HG03378 (cell line): ENCODE measurements around the gene IL25.
"Not testable (repeated sequence)": the region's sequence is repeated elsewhere in the genome, so short reads cannot be mapped to it uniquely, and the experiment has no call there.

Source experiments
- ATAC-seq: cut with Tn5 transposase; IDR thresholded peaks from one replicate; pipeline ENCODE4 v1.9.1; 2021; ENCODE audit warnings: mild to moderate bottlenecking, moderate library complexity; ENCODE audit not compliant: unreplicated experiment

The IL25 gene

DNA sequence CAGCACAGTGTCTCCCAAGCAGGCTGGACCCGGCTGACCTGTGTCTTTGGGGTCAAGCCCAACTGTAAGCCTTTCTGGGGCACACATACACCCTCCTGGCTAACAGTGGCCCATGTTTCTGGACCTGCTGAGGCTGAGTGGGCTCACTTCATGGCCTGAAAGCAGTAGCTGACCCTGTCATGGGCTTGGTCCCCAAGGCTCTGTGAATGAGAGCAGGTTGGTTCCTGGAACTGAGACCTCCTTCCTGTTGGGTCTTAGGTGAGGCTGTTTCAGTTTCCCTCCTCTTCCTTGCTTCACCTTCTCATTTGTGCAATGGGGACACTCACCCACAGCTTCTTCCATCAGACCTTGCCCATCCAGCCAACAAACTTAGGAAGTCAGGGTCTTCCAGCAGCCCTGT is 744 bp upstream of the IL25 start:
- ATAC-seq: no peak

DNA sequence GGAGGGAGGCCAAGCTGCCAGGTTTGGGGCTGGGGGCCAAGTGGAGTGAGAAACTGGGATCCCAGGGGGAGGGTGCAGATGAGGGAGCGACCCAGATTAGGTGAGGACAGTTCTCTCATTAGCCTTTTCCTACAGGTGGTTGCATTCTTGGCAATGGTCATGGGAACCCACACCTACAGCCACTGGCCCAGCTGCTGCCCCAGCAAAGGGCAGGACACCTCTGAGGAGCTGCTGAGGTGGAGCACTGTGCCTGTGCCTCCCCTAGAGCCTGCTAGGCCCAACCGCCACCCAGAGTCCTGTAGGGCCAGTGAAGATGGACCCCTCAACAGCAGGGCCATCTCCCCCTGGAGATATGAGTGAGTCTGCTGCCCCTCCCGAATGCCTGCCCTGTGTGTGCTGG is 432 bp downstream of the IL25 start:
- no peak for ATAC-seq

DNA sequence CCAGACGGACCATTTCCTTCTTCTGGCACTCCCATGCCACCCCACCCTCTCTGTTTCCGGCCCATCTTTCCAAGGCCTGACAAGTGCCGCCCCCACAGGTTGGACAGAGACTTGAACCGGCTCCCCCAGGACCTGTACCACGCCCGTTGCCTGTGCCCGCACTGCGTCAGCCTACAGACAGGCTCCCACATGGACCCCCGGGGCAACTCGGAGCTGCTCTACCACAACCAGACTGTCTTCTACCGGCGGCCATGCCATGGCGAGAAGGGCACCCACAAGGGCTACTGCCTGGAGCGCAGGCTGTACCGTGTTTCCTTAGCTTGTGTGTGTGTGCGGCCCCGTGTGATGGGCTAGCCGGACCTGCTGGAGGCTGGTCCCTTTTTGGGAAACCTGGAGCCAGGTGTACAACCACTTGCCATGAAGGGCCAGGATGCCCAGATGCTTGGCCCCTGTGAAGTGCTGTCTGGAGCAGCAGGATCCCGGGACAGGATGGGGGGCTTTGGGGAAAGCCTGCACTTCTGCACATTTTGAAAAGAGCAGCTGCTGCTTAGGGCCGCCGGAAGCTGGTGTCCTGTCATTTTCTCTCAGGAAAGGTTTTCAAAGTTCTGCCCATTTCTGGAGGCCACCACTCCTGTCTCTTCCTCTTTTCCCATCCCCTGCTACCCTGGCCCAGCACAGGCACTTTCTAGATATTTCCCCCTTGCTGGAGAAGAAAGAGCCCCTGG is 3.1 kb downstream of the IL25 start:
- no peak for ATAC-seq

DNA sequence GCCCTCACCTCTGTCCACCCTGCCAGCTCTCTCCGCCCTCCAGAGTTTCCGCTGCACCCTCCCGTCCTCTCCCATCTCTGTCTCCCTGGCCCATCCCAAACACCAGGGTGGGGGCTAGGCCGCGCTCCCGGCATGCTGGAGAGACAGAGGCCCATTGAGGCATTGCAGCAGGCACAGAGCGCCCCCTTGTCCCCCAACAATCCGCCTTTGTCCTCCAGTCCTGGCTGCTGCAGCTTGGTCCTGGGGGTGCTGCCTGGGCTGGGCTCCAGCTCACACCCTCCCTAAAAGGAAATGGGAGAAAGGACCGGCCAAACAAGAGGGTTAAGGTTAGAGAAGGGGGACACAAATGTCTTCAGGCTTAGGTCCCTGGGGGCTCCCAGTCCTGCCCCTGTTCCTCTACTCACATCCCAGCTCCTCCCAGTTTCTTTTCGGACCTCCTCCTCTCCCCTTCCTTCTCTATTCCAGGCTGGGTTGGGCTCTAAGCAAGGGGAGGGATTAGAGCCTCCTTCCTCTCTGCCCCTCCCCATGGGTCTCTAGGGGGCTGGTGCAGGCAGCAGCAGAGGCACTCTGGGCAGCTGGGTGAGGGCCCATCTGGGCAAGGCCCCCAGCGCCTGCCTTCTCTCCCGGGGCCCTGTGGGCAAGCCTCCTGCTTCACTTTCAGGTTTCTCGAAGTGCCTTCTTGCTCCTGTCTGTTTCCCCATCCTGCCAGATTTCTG is 4.0 kb downstream of the IL25 start, which contains the start of gene CMTM5:
TSS of gene CMTM5 (plus strand) at position 565 of the 716 bp plus-strand sequence. CDS start 206 bp downstream, outside the sequence.
- no peak for ATAC-seq

DNA sequence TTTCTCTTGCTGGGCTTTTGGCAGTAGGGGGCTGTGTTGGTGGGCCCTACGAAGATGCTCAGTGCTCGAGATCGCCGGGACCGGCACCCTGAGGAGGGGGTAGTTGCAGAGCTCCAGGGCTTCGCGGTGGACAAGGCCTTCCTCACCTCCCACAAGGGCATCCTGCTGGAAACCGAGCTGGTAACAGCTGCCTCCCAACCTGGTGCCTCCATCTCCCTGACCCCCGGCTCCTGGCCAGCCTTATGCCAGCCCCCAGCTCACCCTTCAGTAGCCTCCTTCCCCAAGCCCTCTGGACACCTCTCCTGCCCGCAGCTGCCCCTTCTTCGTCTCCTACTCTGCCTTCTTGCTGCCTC is 4.6 kb downstream of the IL25 start:
- ATAC-seq: no peak

DNA sequence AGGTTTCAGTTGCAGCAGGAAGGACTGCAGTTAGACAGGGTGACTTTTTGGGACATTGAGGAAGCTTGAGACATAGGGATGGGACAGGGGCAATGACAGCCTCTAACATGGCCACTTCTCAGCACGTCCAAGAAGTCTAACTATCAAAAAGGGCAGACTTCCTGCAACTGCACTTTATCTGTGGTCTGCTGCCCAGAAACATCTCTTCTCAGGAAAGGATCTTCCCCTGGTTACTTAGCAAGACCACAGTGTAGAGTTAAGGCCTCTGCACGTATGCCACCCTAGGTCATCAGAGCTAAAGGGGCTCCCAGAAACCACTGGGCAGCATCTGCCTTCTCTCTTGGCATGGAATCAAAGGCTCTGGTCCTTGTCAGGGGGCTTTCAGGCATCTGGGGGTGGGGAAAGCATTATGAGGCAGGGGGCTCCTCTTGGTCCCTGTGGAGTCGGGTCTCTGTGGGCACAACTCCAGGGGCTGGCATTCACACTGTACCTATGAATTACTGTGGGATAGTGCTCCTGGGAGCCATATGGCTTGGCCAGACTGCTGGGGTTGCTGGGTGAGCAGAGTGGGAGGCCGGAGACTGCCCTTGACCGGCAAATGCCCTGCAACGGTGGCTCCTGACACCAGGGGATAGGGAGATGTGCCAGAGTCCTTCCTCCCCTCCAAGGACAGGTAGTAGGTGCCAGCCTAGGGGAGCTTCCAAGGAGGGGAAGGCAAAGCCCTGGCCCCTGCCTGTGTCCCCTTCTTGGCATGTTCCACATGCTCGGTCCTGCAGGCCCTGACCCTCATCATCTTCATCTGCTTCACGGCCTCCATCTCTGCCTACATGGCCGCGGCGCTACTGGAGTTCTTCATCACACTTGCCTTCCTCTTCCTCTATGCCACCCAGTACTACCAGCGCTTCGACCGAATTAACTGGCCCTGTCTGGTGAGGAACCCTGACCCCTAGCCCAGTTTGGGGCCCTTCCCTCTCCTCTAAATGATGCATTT is 5.3 kb downstream of the IL25 start:
- no peak for ATAC-seq

DNA sequence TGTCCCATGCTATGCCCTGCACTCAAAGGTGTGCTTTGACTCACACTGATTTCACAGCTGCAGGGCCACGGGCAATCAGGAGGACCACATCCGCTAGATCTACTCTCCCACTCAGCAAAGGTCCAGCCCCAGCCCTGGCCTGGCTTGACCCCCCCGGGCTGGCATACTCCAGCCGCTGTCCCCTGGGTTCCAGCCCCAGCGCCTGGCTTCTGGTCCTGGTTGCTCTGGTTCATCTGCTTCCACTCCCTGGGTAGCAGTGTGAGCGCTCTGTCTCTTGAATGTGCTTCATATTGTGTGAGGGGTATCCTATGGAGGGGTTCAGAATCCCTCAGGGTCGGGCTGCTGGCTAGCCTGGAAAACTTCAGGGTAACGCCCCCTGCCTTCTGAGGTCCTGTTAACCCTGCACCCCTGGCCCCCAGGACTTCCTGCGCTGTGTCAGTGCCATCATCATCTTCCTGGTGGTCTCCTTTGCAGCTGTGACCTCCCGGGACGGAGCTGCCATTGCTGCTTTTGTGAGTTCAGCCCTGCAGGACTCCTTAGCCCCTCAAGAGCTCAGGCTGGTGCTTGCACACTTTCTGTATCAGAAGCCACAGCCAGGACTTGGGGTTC is 6.1 kb downstream of the IL25 start:
- no peak for ATAC-seq

DNA sequence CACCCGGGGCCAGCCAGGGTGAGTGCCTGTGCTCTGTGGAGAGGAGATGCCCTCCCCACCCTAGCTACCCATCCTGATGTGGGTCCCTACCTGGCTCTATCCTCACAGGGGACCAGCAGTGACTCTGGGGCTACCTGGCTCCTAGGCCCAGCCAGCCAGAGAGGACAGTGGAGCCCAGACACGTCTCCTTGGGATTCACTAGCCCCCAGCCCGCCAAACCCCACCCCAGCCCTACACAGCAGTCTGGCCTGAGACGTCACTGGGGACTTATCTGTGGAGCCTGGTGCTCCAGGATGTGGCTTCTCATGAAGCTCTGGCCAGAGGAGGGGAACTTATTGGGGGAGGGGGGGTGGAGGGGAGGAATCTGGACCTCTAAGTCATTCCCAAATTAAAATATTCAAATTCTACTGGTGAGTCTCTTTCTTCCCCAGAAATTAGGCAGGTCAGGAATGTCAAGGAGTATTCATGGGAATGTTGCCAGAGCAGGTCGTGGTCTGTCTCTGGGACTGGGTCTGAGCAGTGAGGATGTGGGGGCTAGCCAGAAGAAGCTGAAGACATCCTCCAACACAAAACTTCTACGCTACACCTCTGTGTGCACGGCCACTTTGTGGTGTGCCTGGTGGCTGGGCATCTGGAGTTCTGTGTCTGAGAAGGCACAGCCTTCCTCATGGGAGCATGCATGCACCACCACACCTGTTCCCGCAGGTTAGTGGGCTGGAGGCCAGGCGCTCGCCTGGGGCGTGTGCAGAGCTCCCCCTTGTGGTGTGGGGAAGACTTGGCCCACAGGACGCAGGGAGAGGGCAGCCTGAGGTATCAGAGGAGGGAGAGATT is 7.0 kb downstream of the IL25 start:
- no peak for ATAC-seq

DNA sequence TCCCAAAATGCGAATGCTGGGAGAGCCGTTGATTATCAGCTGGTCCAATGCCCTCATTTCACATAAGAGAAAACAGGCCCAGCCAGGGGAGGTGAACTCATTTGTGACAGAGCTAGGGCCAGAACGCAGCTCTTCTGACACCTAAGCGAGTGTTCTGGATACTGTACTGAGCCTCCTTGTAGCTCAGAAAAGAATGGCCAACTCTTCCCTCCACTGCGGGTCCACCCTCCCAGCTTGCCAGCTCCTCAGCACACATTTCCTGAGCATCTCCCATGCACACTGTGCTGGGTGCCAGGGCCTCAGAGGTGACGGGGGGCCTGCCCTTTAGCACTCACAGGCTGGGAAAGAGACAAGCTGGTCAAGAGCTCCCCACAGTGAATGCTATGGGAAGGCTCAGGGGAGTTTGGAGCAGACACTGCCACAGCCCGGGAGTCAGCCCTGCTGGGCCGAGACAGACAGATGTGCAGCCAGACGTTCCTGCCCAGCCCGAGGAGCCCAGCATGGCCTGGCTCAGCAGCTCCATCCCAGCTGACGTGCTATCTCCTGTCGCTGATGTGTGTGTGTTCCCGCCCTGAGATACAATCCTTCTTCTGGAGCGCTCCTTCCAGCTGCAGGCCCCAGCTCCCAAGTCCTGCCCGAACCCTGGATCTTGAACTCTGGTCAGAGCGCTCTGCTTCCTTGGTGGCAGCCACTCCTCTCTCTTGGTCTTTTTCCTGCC is 7.7 kb downstream of the IL25 start:
- no peak for ATAC-seq

DNA sequence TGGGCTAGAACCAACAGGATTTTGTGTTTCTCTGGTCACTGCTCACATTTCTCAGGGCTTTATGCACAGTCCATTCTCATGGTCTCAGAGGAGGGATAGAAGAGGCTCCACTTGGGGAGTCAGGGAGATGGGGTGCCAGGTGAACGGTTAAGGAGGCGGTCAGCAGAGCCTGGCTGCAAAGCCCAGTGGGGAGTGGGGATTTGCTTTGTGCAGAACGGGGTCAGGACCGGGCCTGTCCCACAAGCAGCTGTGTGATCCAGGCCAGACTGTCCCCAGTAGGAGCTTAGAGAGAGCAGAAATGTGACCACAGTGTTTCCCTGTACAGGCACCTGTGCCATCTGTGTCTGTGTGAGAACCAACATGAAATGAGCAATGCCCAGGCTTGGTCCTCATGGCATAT is 8.4 kb downstream of the IL25 start:
- no peak for ATAC-seq

DNA sequence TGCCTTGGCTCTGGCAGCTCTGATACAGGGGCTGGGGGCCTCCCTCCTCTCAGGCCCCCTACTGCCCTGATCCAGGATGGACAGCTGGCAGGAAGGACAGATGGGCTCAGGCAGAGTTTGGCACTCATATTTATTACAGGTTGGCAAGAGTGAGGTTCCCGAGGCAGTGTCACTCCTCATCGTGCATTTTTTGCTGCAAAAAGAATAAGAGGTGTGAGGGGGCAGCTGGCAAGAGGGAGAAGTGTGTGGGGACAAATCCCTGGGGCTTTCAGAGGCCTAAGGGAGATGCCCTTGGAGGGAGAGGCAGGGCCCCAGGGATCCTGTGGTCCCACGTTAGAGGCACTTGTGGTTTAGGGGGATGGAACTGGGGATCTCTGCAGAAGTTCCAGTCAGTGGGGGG is 9.3 kb downstream of the IL25 start:
- ATAC-seq: no peak

DNA sequence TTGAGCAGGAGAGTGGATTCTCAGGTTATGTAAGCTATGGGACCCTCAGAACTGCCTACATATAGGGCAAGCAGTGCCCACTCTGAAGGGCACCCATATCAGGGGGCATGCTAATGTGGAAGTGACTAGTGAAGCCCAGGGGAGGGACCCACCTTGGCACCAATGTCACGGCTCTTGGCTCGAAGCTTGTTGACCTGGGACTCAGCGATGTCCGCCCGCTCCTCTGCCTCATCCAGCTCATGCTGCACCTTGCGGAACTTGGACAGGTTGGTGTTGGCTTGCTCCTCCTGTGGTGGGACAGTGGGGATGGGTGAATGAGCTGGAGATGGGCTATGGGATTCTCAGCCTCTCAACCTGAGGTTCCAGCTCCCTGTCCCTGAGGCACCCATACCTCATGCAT is 9.7 kb downstream of the IL25 start:
- ATAC-seq: no peak

DNA sequence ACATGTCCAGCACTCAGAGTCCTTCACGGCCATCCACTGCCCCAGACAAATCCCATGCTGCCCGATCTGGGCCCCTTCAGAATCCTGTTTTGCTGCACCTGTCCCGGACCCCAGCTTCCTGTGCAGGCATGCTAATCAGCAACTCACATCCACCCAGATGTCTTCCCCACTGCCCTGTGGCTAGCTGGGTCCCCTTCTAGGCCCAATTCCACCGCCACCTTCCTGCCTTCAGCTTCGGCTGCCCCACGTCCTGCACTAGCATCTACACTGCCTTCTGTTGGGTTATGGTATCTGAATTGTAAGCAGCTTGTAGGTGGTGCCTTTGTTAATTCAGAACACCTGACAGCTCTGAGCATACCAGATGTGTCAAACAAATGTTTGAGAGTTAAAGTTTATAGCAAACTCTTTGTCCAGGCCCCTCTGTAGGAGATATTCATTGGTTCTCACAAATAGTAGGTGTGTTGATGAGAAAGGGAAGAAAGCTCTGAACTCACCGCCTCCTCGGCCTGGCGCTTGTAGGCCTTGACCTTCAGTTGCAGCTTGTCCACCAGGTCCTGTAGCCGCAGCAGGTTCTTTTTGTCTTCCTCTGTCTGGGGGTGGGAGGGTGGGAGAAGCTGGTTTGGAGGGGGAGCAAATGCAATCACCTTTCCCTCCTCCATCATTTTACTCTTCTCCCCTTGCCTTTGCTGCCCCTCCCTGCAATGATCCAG is 10.3 kb downstream of the IL25 start:
- no peak for ATAC-seq

DNA sequence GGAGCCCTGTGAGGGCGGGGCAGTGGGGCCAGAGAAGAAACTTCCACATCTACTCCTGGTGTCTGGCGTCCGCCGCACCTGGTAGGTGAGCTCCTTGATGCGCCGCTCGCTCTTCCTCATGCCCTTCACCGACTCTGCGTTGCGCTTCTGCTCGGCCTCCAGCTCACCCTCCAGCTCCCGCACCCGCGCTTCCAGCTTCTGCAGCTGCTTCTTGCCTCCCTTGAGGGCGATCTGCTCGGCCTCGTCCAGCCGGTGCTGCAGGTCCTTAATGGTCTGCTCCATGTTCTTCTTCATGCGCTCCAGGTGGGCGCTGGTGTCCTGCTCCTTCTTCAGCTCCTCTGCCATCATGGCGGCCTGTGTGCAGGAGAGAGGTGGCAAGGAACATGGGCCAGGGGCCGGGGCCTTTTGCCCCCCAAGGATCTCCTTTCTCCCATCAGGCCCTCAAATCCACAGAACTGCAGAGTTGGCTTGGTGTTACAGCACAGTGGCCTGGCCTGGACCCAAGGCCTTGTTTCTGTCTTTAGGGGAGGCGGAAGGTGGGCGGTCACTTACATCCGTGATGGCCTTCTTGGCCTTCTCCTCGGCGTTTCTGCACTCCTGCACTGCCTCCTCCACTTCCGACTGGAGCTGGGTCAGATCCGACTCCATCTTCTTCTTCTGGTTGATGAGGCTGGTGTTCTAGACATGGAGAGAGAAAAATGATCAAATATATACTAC is 11.9 kb downstream of the IL25 start:
- ATAC-seq: no peak

DNA sequence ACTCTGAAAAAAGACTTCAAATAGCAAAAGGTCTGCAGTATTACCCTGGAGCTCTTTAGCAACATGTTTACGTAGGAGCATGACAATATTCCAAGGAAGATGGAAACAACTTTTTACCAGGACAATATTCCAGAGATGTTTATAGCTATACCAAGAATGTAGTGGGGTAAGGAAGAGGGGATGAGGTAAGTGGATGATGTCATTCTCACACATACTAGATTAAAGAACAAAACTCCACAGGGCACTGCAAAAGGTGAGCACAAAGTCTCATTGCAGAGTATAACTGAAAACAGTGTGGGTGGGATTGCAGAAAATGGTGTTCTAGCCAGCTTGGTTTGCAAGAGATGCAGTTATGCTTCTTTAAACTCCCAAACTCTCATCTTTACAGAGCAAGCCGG is 12.6 kb downstream of the IL25 start:
- no peak for ATAC-seq

DNA sequence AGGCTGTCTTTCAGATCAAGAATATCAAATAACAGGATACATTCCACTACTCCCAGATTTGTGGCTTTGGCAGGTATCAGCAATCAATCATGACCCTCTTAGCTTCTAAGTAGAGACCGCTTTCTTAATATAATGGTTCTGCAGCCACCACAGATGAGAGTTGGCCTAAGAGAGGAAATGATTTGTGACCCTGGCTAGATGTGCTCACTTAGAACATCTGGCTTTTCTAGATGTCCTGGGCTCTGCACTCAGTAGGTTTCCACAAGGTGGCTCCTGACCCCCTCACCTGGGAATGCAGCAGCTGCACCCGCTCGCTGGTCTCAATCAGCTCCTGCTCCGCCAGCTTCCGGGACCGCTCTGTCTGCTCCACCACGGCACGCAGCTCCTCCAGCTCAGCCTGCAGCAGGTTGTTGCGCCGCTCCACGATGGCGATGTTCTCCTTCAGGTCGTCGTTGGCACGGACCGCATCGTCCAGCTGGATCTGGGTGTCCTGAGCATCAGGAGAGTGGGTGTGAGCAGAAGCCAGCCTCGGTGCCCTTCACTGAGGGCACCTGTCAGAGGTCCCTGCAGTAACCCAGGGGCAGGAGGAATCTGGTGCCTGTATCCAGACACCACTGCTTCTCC is 13.1 kb downstream of the IL25 start:
- no peak for ATAC-seq

DNA sequence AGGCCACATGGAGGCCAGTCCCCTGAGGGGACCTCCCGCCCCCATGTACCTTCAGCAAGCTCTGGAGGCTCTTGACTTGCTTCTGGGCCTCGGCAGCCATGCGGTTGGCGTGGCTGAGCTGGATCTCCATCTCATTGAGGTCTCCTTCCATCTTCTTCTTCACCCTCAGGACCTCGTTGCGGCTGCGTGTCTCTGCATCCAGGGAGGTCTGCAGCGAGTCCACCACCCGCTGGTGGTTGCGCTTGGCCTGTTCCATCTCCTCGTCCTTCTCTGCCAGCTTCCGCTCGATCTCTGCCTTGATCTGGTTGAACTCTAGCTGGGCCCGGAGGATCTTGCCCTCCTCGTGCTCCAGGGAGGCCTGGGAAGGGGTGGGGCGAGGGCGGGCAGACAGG is 13.7 kb downstream of the IL25 start:
- ATAC-seq: not testable (repeated sequence)

DNA sequence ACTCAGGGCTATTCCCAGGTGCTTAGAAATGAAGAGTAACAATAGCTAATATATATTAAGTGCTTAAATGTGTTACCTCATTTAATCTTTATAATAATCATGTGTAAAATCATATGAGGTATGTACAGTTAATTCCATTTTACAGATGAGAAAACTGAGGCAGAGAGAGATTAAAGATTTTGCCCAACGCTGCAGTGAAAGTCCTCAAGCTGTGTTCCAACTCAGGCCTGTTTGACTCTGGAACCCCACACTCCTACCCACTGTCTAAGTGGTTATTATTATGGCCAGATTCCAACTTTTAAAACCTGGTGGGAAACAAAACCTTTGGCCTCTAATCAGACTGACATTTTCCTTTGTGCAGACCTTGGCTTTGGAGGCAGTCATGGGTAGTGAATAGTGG is 14.4 kb downstream of the IL25 start:
- ATAC-seq: no peak
